ENCODE results near the gene KCNH1. TPM values are rescaled to one million over a fixed set of nuclear protein-coding genes. Genes with fewer than 3 reads are reported as not detected.

The KCNH1 gene
- total RNA-seq, 1 experiment from 2014 or later: 0.17 TPM

GRCh38 chr1:210908257-210908656, 225.7 kb downstream of the KCNH1 start:
- Mint-ChIP-seq H3K27me3 (ENCODE audit: low read depth) (no peaks in the 10 kb centered on the region), H3K4me1 (no peaks in the 10 kb centered on the region), H3K36me3 (no peaks in the 10 kb centered on the region), H3K27ac (no peak overlapping the region), H3K9me3 (no peaks in the 10 kb centered on the region), H3K4me3 (no peak overlapping the region)
- ChIA-PET CTCF (interaction anchor here (0.9 kb wide), 1 partner anchor 225 kb away, joined by 3 read pairs; the partner anchor contains the start of gene KCNH1), POLR2A (interaction anchor here (0.6 kb wide), 1 partner anchor 400 kb away, joined by 3 read pairs; no protein-coding TSS in a partner anchor)
- DNase-seq (ENCODE audit: low spot score): no peak
- ATAC-seq: peak; percentile 28; the same call in 1 of the 2 replicates
- TF ChIP-seq ZNF532 (CRISPR knock-in tag; IDR thresholded peaks at IDR 0.05; ENCODE audit: borderline replicate concordance) (no peak), RORB (CRISPR knock-in tag; IDR thresholded peaks at IDR 0.05) (no peak)

GRCh38 chr1:210907251-210907805, 226.6 kb downstream of the KCNH1 start:
- H3K4me1 Mint-ChIP-seq: no peaks in the 10 kb centered on the region
- no peak overlapping the region for H3K4me3 Mint-ChIP-seq
- POLR2A ChIA-PET: no interaction called here
- H3K27me3 Mint-ChIP-seq (ENCODE audit: low read depth): no peaks in the 10 kb centered on the region
- CTCF ChIA-PET: interaction anchor here (0.9 kb wide), 1 partner anchor 226 kb away, joined by 3 read pairs; the partner anchor contains the start of gene KCNH1
- no peaks in the 10 kb centered on the region for H3K36me3 Mint-ChIP-seq
- TF ChIP-seq ZNF232 (CRISPR knock-in tag; IDR thresholded peaks at IDR 0.05): no peak
- no peaks in the 10 kb centered on the region for H3K9me3 Mint-ChIP-seq
- H3K27ac Mint-ChIP-seq: no peak overlapping the region
- DNase-seq (ENCODE audit: low spot score): no peak
- no peak for ATAC-seq

GRCh38 chr1:210905944-210906453, 227.9 kb downstream of the KCNH1 start:
- ATAC-seq (no peak), DNase-seq (ENCODE audit: low spot score) (no peak)
- Mint-ChIP-seq H3K4me1 (no peaks in the 10 kb centered on the region), H3K27me3 (ENCODE audit: low read depth) (no peaks in the 10 kb centered on the region), H3K9me3 (no peaks in the 10 kb centered on the region), H3K36me3 (no peaks in the 10 kb centered on the region), H3K27ac (no peak overlapping the region), H3K4me3 (no peak overlapping the region)
- ChIA-PET CTCF (no interaction called here), POLR2A (no interaction called here)
- TF ChIP-seq NFYB (CRISPR knock-in tag; conservative IDR thresholded peaks at IDR 0.05; ENCODE audit: low read depth) (no peak), FOXK1 (CRISPR knock-in tag; IDR thresholded peaks at IDR 0.05) (no peak), FOXJ3 (CRISPR knock-in tag; IDR thresholded peaks at IDR 0.05; ENCODE audit: borderline replicate concordance) (no peak), ARID4B (CRISPR knock-in tag; IDR thresholded peaks at IDR 0.05; ENCODE audit: borderline replicate concordance) (no peak), TP53 (CRISPR knock-in tag; IDR thresholded peaks at IDR 0.05) (no peak), ZNF396 (CRISPR knock-in tag; IDR thresholded peaks at IDR 0.05; ENCODE audit: borderline replicate concordance) (no peak), USF1 (CRISPR knock-in tag; IDR thresholded peaks at IDR 0.05) (no peak), ZNF317 (CRISPR knock-in tag; IDR thresholded peaks at IDR 0.05; ENCODE audit: borderline replicate concordance, low read depth) (no peak), CDX4 (CRISPR knock-in tag; IDR thresholded peaks at IDR 0.05; ENCODE audit: borderline replicate concordance) (no peak), ATF6 (CRISPR knock-in tag; IDR thresholded peaks at IDR 0.05) (no peak), RORB (CRISPR knock-in tag; IDR thresholded peaks at IDR 0.05) (no peak), ATF1 (CRISPR knock-in tag; IDR thresholded peaks at IDR 0.05) (no peak), HMGA2 (CRISPR knock-in tag; IDR thresholded peaks at IDR 0.05) (no peak)
